Measurements from ENCODE around the gene HSPG2. TPM values are rescaled to one million over a fixed set of nuclear protein-coding genes. Genes with fewer than 3 reads are reported as not detected.

Gene HSPG2
- total RNA-seq, 1 donor from 2014 or later, result 1,732 TPM

GRCh38 chr1:21931171-21932093, 5.7 kb downstream of the HSPG2 start:
- no peak for TF ChIP-seq CTCF (IDR thresholded peaks at IDR 0.05; ENCODE audit: unreplicated experiment)
- Mint-ChIP-seq H3K4me1 (ENCODE audit: unreplicated experiment) (peaks cover 66% of the 10 kb centered on the region), H3K36me3 (ENCODE audit: low read depth, unreplicated experiment) (peaks cover 34% of the 10 kb centered on the region), H3K4me3 (ENCODE audit: unreplicated experiment) (peak overlapping the region; percentile 88), H3K27me3 (ENCODE audit: unreplicated experiment) (peaks cover 22% of the 10 kb centered on the region), H3K27ac (ENCODE audit: unreplicated experiment) (no peak overlapping the region), H3K9me3 (ENCODE audit: unreplicated experiment) (no peaks in the 10 kb centered on the region)
- no peak for DNase-seq (ENCODE audit: low spot score)

- Mint-ChIP-seq H3K4me1 (ENCODE audit: unreplicated experiment) (peaks cover 71% of the 10 kb centered on the region), H3K27ac (ENCODE audit: unreplicated experiment) (no peak overlapping the region), H3K4me3 (ENCODE audit: unreplicated experiment) (peak overlapping the region; percentile 29), H3K9me3 (ENCODE audit: unreplicated experiment) (no peaks in the 10 kb centered on the region), H3K27me3 (ENCODE audit: unreplicated experiment) (peaks cover 23% of the 10 kb centered on the region), H3K36me3 (ENCODE audit: low read depth, unreplicated experiment) (peaks cover 37% of the 10 kb centered on the region)
- no peak for DNase-seq (ENCODE audit: low spot score)
- TF ChIP-seq CTCF (IDR thresholded peaks at IDR 0.05; ENCODE audit: unreplicated experiment), result no peak
These were observed 6.4 kb downstream of the HSPG2 start for GRCh38 chr1:21930629-21931170.

- H3K27ac Mint-ChIP-seq (ENCODE audit: unreplicated experiment), result peak overlapping the region; percentile 76
- peak overlapping the region; percentile 78 for H3K4me3 Mint-ChIP-seq (ENCODE audit: unreplicated experiment)
- H3K27me3 Mint-ChIP-seq (ENCODE audit: unreplicated experiment), result peaks cover 22% of the 10 kb centered on the region
- no peak for TF ChIP-seq CTCF (IDR thresholded peaks at IDR 0.05; ENCODE audit: unreplicated experiment)
- peaks cover 70% of the 10 kb centered on the region for H3K4me1 Mint-ChIP-seq (ENCODE audit: unreplicated experiment)
- no peak for DNase-seq (ENCODE audit: low spot score)
- H3K9me3 Mint-ChIP-seq (ENCODE audit: unreplicated experiment), result no peaks in the 10 kb centered on the region
- peaks cover 37% of the 10 kb centered on the region for H3K36me3 Mint-ChIP-seq (ENCODE audit: low read depth, unreplicated experiment)
These were observed 7.0 kb downstream of the HSPG2 start for GRCh38 chr1:21930080-21930571.

DNA sequence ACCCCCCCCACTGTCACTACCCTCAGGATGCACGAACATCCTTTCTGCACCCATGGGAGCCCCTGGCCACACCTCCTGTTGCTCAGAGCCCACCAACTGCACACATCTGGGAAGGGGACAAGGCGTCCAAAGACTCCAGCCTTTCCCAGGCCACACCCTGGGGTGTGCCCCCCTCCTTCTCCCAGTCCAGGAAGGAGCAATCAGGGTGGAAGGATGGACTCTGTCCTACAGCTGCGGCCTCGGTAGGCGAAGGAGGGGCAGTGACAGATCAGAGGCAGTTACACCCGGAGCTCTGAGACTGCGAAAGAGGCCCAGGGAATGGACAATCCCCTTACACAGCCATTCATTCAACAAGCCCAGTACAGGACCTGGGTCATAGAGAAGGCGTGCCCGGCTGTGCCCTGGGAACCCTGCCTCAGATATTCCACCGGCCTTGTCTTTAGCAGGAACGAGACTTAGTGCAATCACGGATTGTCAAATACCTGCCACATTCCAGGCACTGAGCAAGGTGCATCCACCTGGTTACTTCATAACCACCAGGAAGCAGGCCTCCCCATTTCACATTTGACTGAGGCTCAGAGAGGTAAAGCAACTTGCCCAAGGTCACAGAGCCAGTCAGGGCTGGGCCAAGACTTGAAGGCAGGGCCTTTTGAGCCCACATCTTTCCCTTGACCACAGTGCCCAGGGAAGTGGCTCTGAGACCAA, 9.4 kb downstream of the HSPG2 start:
- no peak for DNase-seq (ENCODE audit: low spot score)

More for the DNA sequence above, 9.4 kb downstream of the HSPG2 start:
- Mint-ChIP-seq H3K4me1 (ENCODE audit: unreplicated experiment) (peaks cover 71% of the 10 kb centered on the region), H3K4me3 (ENCODE audit: unreplicated experiment) (no peak overlapping the region), H3K36me3 (ENCODE audit: low read depth, unreplicated experiment) (peaks cover 49% of the 10 kb centered on the region), H3K9me3 (ENCODE audit: unreplicated experiment) (no peaks in the 10 kb centered on the region), H3K27me3 (ENCODE audit: unreplicated experiment) (peaks cover 20% of the 10 kb centered on the region), H3K27ac (ENCODE audit: unreplicated experiment) (no peak overlapping the region)
- TF ChIP-seq CTCF (IDR thresholded peaks at IDR 0.05; ENCODE audit: unreplicated experiment), result no peak
